SIG-M5 treated with dmso at 0.1 percent for 504 hours (cell line): Measurements from ENCODE around the gene ULK1.

Experiments used
- DNase-seq: peaks from one replicate; lab custom pipeline; 2025; ENCODE audit not compliant: unreplicated experiment; lab: John Stamatoyannopoulos, UW

The ULK1 gene

GRCh38 chr12:131919051-131919347, 24.6 kb downstream of the ULK1 start:
- no peak for DNase-seq

- DNase-seq: no peak
Observed at GRCh38 chr12:131919366-131920156, 25.1 kb downstream of the ULK1 start.

DNA sequence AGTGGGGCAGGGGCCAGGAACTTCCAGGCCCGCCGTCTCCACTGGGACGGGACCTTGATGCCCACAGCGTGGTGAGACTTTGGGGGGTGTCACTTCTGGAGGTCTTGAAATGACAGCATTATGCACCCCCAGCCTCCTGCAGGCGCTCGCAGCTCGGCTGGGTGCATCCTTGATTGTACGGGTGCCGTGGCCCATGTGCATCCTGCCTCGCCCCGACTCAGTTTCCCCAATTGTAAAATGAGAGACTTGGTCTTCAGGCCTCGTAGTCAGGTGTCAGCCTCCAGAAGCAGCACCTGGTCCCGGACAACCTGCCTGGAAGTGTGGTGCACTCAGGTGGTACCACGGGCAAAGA, 25.7 kb downstream of the ULK1 start:
- DNase-seq: no peak

DNA sequence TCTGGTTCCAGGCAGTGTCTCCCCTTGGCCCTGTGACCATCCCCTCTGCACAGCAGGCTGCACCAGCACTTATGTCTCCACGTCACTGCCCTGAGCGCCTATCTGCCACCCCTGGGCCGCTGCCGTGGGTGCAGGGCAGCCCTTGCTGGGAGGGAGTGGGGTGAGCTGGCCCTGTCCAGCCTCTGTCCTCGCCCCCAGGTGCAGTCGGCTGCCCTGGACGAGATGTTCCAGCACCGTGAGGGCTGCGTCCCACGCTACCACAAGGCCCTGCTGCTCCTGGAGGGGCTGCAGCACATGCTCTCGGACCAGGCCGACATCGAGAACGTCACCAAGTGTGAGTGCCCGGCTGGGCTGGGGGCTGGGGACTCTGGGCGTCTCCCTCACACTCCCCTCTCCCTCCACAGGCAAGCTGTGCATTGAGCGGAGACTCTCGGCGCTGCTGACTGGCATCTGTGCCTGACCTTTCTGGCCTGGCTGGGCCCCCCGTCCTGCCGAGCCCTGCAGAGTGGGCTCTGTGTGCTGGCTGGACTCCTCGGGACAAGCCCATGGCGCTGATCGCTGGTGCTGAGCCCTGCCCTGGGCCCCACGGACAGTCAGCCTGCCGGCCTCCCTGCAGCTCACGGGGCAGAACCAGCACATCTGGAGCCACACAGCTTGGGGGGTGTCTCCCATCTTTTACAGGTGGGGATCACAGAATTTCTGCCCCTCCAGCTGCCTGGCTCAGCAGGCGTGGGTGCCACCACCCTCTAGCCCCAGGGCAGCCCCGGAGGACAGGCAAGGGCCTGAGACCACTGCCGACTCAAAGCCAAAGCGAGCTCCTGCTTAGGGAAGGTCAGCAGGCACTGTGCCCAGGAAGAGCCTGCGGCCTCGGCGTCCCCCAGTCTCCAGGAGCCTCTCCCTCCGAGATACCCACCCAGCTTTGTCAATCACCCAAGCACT, 26.7 kb downstream of the ULK1 start:
- DNase-seq: no peak

- no peak for DNase-seq
Observed at GRCh38 chr12:131921866-131922769, 27.7 kb downstream of the ULK1 start.

DNA sequence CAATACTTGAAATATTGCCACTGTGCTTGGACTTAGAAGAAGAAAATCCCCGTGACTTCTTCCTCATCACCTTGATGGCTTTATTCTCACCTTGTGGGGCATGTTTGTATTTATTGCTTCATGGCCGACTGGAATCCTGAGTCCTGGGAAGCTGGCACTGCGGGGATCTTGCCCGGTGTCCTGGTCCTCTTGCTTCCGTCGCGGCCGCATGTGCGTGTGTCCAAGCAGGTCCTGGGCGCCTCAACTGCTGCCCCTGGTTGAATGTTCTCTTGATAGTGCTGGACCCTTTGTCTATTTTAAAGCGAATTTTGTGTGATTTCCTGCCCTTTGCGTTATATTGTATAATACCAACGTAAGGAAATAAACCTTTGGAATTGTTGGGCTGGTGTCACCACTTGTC, 28.4 kb downstream of the ULK1 start:
- DNase-seq: no peak

DNA sequence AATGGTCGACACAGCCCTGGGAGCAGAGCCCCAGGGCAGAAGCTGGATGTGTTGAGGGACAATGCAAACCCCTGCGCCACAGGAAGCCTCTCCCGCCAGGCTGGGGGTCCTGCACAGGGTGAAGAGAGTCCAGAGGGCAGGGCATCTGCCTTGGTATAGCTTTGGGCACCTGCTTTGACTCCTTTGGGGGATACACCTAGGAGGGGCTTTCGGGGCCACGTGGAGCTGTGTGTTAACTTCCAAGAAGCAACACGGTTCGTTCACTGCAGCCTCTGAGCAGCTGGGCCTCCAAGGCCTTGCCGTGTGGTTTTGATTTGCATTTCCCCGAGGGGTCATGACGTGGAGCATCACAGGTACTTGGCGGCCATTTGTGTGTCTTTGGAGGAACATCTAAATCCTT, 28.8 kb downstream of the ULK1 start:
- no peak for DNase-seq

DNA sequence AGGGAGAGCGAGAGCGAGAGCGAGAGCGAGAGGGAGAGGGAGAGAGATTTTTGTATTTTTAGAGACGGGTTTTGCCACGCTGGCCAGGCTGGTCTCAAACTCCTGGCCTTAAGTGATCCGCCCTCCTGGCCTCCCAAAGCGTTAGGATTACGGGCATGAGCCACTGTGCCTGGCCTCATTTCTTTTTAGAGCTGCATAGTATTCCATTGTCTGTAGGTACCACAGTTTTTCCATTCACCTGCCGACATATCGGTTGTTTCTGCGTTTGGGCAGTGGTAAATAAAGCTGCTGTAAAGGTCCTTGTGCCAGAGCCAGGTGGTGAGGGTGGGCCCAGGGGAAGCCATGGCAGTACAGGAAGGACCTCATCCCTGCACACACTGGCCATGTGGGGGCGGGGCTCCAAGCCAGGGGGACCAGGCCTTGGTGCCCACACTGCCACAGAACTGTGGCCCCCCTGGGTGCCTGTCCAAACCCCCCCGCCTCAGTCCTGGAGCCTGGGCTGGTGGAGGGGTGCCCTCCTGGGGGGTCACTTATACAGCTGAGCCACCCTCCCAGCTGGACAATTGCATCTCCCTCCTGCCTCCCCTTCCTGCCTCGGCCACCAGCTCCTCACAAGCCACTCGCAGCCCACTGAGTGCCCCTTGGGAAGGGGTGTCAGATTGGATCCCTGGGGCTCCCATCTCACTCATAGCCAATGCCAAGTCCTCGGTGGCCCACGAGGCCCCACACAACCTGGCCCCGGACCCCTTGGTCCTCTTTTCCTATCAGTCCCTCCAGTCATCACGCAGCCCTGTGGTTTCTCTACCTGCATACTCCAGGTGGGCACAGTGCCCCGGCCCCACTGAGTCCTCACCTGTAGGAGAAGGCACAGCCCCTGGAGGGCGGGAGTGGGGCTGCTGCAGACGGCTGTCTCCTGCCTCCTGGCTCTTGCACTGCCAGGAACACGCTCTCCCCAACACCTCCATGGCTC, 33.0 kb downstream of the ULK1 start:
- DNase-seq: no peak

DNA sequence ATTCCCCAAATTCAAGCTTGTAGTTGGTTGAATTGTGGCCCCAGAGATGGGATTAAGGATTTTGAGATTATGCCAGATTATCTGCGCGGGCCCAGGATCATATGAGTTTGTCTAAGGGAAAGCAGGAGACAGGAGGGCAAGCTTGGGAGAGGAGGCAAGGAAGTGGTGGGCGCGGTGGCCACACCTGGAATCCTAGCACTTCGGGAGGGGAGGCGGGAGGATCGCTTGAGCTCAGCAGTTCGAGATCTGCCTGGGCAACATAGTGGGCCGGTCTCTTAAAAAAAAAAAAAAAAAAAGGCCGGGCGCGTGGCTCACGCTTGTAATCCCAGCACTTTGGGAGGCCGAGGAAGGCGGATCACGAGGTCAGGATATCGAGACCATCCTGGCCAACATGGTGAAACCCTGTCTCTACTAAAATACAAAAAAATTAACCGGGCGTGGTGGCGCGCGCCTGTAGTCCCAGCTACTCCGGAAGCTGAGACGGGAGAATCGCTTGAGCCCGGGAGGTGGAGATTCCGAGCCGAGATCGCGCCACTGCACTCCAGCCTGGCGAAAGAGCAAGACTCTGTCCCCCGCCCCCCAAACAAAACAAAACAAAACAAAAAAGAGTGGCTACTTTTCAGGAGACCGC, 33.8 kb downstream of the ULK1 start:
- no peak for DNase-seq

- peak; percentile 93 for DNase-seq
Observed at GRCh38 chr12:131928711-131929580, 34.5 kb downstream of the ULK1 start, which contains the start of gene PUS1. PUS1 (plus strand) TSS chr12:131929276; CDS start chr12:131929723, 447 bp downstream.

DNA sequence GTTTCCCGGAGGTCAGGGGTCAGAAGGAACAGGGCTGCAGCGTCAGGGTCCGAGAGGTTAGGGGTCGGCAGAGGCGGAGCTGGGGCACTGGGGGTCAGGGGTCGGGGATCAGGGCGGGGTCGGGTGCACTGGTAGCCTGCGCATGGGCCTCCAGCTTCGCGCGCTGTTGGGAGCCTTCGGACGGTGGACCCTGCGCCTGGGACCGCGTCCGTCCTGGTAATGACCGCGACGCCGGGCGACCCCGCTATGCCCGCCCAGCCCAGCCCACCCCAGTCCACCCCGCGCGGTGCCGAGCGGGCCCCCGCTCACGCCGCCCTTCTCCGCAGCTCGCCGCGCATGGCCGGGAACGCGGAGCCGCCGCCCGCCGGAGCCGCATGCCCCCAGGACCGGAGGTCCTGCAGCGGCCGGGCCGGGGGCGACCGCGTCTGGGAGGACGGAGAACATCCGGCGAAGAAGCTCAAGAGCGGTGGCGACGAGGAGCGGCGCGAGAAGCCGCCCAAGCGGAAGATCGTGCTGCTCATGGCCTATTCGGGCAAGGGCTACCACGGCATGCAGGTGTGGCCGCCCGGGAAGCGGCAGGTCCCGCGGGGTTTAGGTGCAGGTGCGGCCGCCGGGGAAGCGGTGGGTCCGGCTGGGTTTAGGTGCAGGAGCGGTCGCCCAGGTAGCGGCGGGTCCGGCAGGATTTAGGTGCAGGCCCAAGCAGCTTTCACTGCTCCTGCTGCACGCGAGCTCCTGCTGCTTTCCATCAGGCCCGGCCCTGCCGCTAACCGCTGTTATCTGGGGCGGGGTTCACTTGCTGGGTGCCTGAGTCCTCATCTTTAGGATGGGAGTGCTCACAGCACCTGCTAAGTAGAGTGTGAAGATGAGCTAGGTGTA, 35.4 kb downstream of the ULK1 start:
- peak; percentile 37 for DNase-seq

DNA sequence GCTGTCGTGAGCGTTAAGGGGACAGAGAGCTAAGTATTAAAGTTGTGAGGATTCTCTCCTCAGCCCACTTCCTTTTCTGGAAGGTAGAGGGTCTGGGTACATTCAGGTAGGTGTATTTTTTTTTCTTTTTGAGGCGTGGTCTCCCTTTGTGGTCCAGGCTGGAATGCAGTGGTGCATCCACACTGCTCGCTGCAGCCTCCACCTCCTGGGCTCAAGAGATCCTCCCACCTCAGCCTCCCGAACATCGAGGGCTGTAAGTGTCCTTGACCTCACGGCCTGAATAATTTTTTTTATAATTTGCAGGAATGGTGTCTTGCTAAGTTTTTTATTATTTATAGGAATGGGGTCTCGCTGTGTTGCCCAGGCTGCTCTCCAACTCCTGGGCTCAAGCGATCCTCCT, 36.1 kb downstream of the ULK1 start:
- no peak for DNase-seq

GRCh38 chr12:131933387-131933786, 39.0 kb downstream of the ULK1 start:
- no peak for DNase-seq

- DNase-seq: no peak
Observed at GRCh38 chr12:131934535-131934934, 40.1 kb downstream of the ULK1 start.

DNA sequence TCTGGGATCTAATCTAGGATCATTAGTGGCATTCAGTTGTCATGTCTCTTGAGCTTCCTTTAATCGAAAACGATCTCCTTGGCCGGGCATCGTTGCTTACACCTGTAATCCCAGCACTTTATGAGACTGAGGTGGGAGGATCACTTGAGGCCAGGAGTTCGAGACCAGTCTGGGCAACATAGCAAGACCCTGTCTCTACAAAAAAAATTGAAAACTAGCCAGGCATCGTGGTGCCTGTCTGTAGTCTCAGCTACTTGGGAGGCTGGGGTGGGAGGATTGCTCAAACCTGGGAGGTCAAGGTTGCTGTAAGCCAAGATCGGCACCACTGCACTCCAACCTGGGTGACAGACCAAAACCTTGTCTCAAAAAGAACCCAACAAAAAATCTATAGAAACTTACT, 43.7 kb downstream of the ULK1 start:
- no peak for DNase-seq

DNA sequence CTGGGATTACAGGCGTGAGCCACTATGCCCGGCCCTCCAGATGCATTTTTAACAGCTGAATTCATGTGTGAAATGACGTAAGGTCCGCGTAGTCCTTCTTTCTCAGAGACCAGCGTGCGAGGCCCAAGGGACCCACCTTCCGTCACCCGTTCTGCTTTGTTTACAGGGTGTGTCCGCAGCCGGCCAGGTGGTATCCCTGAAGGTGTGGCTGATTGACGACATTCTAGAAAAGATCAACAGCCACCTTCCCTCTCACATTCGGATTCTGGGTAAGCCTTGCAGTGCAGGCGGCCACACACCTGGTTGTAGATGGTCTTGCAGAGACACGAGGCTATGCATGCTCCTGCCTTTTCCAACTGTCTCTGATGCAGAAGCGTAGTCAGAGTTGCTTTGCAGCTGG, 44.6 kb downstream of the ULK1 start:
- no peak for DNase-seq

DNA sequence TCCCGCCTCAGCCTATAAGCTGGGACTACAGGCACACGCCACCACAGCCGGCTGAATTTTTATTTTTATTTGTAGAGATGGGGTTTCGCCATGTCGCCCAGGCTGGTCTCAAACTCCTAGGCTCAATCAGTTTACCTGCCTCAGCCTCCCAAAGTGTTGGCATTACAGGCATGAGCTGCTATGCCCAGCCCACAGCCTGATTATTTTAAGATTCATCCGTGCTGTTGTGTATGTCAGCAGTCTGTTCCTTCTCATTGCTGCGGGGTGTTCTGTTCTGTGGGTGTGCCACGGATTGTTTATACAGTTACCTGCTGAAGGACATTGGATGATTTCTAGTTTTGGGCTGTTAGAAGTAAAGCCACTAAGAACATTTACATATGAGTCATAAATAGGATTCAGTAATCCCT, 45.7 kb downstream of the ULK1 start:
- DNase-seq: no peak
